Thyroid gland (tissue), 4 donors: ENCODE results near the gene SLC25A14. TPM values are rescaled to one million over a fixed set of nuclear protein-coding genes. Genes with fewer than 3 reads are reported as not detected.

Experiments used
- DNase-seq, 2 donors: peaks; one replicate each; pipeline ENCODE4 v3.0.0-alpha.2; 2019
- H3K27ac ChIP-seq, 3 donors: fragments of 200-600 bp; sonication (generic); 1 replicate in 2 of 3; 2 replicates in 1 of 3; pipeline ENCODE4 v1.5.1; 2016 to 2019; ENCODE audit warnings: mild to moderate bottlenecking in 1 of 3, moderate library complexity in 1 of 3
- H3K27me3 ChIP-seq: fragments of 200-600 bp; sonication (generic); one replicate; pipeline ENCODE4 v1.5.1; 2019
- H3K36me3 ChIP-seq, 2 donors: fragments of 200-600 bp; sonication (generic); one replicate each; pipeline ENCODE4 v1.5.1; 2016 to 2019
- H3K4me1 ChIP-seq, 2 donors: fragments of 200-600 bp; sonication (generic); one replicate each; pipeline ENCODE4 v1.5.1; 2017 to 2019
- H3K4me3 ChIP-seq, 3 donors: fragments of 200-600 bp; sonication (generic); replicated peaks in 1 of 3; 1 replicate in 2 of 3; 2 replicates in 1 of 3; pipeline ENCODE4 v1.5.1; 2016; ENCODE audit warnings: mild to moderate bottlenecking in 1 of 3
- H3K9me3 ChIP-seq: fragments of 200-600 bp; sonication (generic); one replicate; pipeline ENCODE4 v1.5.1; 2017
- CTCF ChIP-seq, 6 experiments: fragments of 200-600 bp in 3 of 6; fragments of 450-650 bp in 3 of 6; sonication (generic) in 3 of 6; IDR thresholded peaks; one replicate each; pipeline ENCODE4 v1.5.1; 2016 to 2019; ENCODE audit warnings: antibody characterized with exemption in 6 of 6, mild to moderate bottlenecking in 2 of 6, inconsistent platforms in 1 of 6, moderate library complexity in 1 of 6
- POLR2A ChIP-seq, 2 donors: fragments of 450-650 bp; IDR thresholded peaks; one replicate each; pipeline ENCODE4 v1.6.1; 2017; ENCODE audit warnings: antibody characterized with exemption in 2 of 2, mild to moderate bottlenecking in 2 of 2, moderate library complexity in 1 of 2
- WGBS, 2 donors: methylation state at CpG; one replicate each; pipeline ENCODE4 v1.1.5; 2017; 5-methylcytosine and 5-hydroxymethylcytosine counted together
- intact Hi-C: fragments of 100-400 bp; cut with DNase I; formaldehyde crosslinking; loops from one replicate; pipeline ENCODE4 v1.15.1; 2023
- total RNA-seq, 4 donors: library from RNA; depleted of rRNA; stranded (reverse); fragments of >200 nt; gene quantifications; one replicate each; pipeline ENCODE4 v1.2.3, GENCODE V29; 2016

SLC25A14 gene
- total RNA-seq, 4 donors from 2014 or later = 9.7 to 22.7 (median 14.1) TPM

GRCh38 chrX:130402208-130402684 lies 62.5 kb downstream of the SLC25A14 start:
- H3K4me3 ChIP-seq = peak overlapping the region in 2 of 3 donors; percentile 37 to 60
- TF ChIP-seq CTCF (IDR thresholded peaks at IDR 0.05) (no peak), POLR2A (IDR thresholded peaks at IDR 0.05) (no peak)
- peak overlapping the region in 2 of 3 donors; percentile 61 to 80 for H3K27ac ChIP-seq
- DNase-seq = no peak
- intact Hi-C loops = no loop called here
- peaks cover 0 to 7% of the 10 kb centered on the region in 2 donors for H3K4me1 ChIP-seq
- H3K9me3 ChIP-seq = no peaks in the 10 kb centered on the region
- WGBS, 2 donors = 1 to 3% methylated on average over 9 to 11 of the region's 13 CpGs
- no peaks in the 10 kb centered on the region for H3K27me3 ChIP-seq
- H3K36me3 ChIP-seq = no peaks in the 10 kb centered on the region

GRCh38 chrX:130413415-130413814 lies 73.7 kb downstream of the SLC25A14 start:
- no peaks in the 10 kb centered on the region for H3K9me3 ChIP-seq
- 79 to 89% methylated on average over 2 of the region's 2 CpGs for WGBS, 2 donors

GRCh38 chrX:130414800-130415199 lies 75.1 kb downstream of the SLC25A14 start:
- Histone ChIP-seq H3K9me3 (no peaks in the 10 kb centered on the region), H3K36me3 (peaks cover 0 to 4% of the 10 kb centered on the region in 2 donors), H3K4me3 (no peak overlapping the region), H3K27me3 (no peaks in the 10 kb centered on the region), H3K27ac (no peak overlapping the region), H3K4me1 (no peaks in the 10 kb centered on the region)
- DNase-seq = no peak
- TF ChIP-seq CTCF (IDR thresholded peaks at IDR 0.05) (no peak), POLR2A (IDR thresholded peaks at IDR 0.05) (no peak)
- intact Hi-C loops = no loop called here
- 94 to 97% methylated on average over 5 of the region's 5 CpGs for WGBS, 2 donors

More at GRCh38 chrX:130413415-130413814, 73.7 kb downstream of the SLC25A14 start:
- no peak for TF ChIP-seq POLR2A (IDR thresholded peaks at IDR 0.05)
- TF ChIP-seq CTCF (IDR thresholded peaks at IDR 0.05) = no peak
- no peaks in the 10 kb centered on the region for H3K4me1 ChIP-seq
- no peak for DNase-seq
- intact Hi-C loops = no loop called here
- peaks cover 0 to 4% of the 10 kb centered on the region in 2 donors for H3K36me3 ChIP-seq
- H3K27me3 ChIP-seq = no peaks in the 10 kb centered on the region
- H3K27ac ChIP-seq = no peak overlapping the region
- H3K4me3 ChIP-seq = no peak overlapping the region

- Histone ChIP-seq H3K27ac (no peak overlapping the region), H3K27me3 (no peaks in the 10 kb centered on the region), H3K36me3 (peaks cover 0 to 4% of the 10 kb centered on the region in 2 donors), H3K4me1 (no peaks in the 10 kb centered on the region), H3K4me3 (no peak overlapping the region), H3K9me3 (no peaks in the 10 kb centered on the region)
- intact Hi-C loops = no loop called here
- TF ChIP-seq CTCF (IDR thresholded peaks at IDR 0.05) = no peak
- no peak for TF ChIP-seq POLR2A (IDR thresholded peaks at IDR 0.05)
- no peak for DNase-seq
- 86 to 98% methylated on average over 7 of the region's 7 CpGs for WGBS, 2 donors
Observed at GRCh38 chrX:130415201-130415600, 75.5 kb downstream of the SLC25A14 start.

GRCh38 chrX:130416785-130417184 lies 77.1 kb downstream of the SLC25A14 start:
- Histone ChIP-seq H3K36me3 (peaks cover 0 to 4% of the 10 kb centered on the region in 2 donors), H3K4me3 (no peak overlapping the region), H3K4me1 (no peaks in the 10 kb centered on the region), H3K9me3 (no peaks in the 10 kb centered on the region), H3K27ac (no peak overlapping the region), H3K27me3 (no peaks in the 10 kb centered on the region)
- intact Hi-C loops = no loop called here
- WGBS, 2 donors = 80 to 100% methylated on average over 2 of the region's 4 CpGs
- DNase-seq = no peak
- TF ChIP-seq CTCF (IDR thresholded peaks at IDR 0.05) = no peak
- TF ChIP-seq POLR2A (IDR thresholded peaks at IDR 0.05) = no peak
